ENCODE measurements around the gene ZHX3.

The ZHX3 gene

GRCh38 chr20:41221614-41222218, 95.8 kb downstream of the ZHX3 start:
- no peak for DNase-seq

- no peak for DNase-seq
Observed at GRCh38 chr20:41219824-41220223, 97.7 kb downstream of the ZHX3 start.

GRCh38 chr20:41218466-41218865, 99.1 kb downstream of the ZHX3 start:
- no peak for DNase-seq

DNA sequence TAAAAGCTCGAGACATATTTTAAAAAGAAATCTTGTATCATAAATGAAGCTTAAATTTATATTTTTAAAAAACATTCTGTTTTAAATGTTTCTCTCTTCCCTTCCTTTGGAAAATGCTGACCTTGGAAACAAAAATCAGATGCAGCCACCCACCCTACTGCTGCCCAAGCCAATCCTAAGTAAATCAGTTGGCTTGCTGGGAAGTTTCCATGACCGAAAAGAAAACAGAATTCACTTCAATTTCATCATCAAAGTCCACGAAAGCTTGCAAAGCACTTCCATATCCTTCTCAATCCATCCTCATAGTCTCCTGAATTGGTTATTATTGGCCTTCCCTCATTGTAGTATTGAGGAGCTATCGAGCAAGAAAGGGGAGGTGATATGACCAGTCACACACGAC, 100.1 kb downstream of the ZHX3 start:
- no peak for DNase-seq

DNA sequence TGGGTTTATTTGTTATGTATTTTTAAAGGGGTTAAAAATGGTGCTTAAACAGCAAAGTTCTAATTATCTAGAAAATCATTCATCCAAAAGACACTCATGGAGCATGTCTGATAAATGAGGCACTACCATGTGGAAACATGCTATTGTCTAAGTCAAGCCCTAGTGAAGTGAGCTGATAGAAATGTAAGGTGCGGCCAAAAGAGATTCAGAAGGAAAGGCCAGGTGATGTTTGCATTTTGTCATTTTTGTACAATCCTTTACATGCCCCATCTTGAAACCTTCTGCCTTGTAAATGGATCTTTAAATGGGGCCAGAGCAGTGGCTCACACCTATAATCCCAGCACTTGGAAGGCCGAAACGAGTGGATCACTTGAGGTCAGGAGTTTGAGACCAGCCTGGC, 102.9 kb downstream of the ZHX3 start:
- DNase-seq, result no peak

GRCh38 chr20:41214202-41214601, 103.3 kb downstream of the ZHX3 start:
- no peak for DNase-seq

DNA sequence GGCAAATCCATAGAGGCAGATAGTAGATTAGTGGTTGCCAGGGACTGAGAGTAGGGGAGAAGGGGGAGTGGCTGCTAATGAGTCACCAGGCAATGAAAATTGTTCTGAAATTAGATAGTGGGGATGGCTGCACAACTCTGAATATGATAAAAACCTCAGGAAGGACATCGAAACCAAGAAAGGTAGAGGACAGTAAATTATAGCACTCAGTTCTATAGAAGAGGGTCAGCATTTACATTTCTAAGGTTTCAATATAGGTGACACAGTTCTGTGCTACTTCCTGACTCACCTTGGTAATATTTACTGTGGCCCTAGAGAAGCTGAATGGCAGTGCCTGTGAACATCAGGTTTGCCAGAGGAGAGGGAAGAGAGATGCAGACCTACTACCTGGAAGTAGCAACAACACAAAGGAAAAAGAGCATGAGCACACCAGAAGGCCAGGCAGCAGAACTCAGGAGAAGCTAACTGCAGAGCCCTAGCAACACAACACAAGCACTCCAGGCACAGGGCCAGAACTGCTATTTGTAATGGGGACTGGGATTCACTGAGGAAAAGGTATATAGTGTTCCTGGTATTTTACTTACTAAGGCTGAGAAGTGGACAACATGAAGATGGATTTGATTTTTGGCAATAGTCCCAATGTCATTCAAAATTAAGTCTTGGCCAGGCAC, 104.2 kb downstream of the ZHX3 start:
- no peak for DNase-seq

GRCh38 chr20:41205313-41205712, 112.2 kb downstream of the ZHX3 start:
- DNase-seq, result no peak

DNA sequence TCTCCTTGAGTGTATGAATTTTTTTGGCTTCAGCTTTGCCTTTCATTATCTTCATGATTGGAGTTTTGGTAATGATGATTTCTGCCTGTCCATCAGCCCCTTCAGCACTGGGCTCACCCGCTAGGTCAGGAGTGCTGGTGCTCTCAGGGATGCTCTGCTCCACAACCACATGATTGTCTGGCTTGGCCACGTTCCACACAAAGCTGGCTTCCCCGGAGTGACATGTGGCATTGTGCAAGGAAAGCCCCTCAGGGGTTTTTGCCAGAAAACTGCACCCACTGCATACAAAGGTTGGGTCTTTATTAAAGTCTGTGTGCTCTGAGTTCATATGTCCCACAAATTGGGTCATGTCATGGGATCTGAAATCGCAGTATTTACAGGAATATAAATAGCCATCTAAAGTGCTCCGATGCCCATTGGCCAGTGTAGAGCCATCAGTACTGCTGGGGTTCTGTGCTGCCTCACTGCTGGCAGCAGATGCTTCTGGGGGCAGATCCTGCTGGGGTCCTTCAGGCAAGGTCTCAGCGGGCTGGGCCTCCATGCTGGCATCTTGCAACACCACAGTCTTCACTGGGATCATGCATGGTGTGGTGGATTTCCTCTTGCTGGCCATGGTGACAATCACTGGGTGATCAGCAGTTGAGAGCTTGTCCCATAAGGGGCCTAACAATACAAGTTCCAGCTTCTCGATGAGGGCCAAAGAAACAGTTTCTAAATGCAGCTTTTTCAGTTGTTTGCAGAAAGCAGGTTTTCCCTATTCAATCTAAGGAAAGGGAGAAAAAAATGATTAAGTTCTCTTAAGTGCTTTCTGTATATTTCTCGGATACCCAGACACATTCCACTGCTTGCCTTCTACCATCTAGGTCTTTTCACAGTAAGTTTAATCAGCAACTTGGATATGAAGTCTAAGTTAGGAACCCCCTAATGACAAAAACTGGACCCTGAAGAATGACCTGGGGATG, 112.9 kb downstream of the ZHX3 start:
- no peak for DNase-seq

DNA sequence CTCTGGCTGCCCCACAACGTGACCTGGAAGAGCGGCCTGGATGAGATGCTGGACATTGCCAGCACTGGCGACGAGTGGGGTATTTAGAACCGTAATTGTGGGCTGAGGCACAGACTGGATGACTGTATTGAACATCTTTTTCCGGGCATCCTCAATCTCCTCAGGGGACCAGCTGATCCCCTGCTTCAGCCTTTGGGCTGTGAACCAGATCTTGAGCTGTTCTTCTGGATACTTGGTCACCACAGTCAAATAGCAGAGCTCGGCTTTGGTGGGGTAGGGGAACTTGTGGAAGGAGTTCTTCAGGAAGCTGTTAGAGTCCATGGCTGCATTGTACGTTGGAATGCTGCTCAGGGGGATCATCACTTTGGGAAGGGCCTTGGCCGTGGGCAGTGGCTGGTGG, 113.9 kb downstream of the ZHX3 start:
- no peak for DNase-seq

DNA sequence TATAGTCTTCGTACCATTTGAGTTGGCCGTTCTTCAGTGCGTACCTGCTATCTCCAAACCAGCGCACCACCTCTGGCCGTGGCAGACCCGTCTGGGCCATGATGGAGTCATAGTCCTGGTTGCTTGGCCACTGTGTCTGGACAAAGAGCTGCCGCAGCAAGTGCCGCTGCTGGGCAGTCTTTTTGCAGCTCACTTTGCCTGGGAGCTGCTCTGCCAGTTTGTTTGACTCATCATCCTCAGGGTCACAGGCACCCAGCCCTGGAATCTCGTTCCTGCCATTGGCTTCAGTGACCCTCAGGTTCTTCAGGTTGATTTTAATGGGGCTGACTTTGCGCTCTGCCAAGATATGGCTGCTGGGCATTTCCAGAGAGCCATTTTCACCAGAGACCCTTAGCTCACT, 115.1 kb downstream of the ZHX3 start:
- no peak for DNase-seq

DNA sequence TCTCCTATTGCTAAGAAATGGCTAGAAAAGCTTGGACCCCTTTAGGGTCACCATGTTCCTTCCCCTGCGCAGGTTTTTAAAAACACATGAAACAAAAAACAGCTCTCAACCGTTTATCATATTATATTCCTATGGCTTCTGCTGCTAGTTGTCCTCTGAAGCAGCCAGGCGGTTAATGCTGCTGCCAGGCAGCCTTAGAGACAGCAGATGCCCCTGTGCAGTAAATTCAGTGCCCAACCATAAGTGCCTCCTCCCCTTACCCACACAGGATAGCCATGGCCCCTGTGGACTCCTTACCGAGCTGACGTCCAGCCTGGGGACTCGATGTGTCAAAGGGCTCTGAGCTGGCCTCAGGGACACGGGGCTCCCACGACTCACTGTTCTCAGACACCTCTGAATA, 115.8 kb downstream of the ZHX3 start:
- no peak for DNase-seq

DNA sequence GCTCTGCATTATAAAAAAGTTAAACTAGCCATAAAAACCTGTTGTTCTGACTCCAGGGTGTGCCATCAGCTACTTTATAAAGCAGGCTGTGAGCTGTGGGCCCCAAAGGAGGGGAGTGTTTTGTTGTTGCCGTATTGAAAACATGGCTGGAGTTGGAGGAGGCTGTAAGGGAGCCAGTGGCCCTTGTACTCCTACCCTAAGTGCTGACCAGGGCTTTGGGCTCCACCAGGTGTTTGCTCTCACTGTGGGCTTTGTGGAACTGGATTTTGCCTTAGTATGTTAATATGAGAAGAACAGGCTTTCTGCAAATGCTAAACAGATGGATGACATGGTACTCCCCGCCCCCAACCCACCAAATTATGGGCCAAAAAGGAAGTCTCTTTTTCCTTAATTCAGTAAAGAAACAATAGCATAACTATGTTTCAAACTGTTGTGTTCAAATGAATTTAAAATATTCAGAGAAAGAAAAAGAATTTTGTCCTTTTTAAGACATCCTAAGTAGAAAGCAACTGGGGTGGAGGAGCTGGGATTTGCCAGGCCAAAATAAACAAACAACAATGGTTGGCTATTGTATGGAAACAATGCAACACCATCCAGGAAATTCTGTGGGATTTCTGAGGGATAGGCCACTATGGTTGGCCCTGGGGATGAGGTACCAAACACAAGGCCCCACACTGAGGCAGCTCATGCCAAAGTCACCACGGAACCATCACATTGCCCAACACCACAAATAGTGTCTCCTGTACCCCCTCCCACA, 116.9 kb downstream of the ZHX3 start:
- no peak for DNase-seq

GRCh38 chr20:41198443-41198842, 119.1 kb downstream of the ZHX3 start:
- no peak for DNase-seq

DNA sequence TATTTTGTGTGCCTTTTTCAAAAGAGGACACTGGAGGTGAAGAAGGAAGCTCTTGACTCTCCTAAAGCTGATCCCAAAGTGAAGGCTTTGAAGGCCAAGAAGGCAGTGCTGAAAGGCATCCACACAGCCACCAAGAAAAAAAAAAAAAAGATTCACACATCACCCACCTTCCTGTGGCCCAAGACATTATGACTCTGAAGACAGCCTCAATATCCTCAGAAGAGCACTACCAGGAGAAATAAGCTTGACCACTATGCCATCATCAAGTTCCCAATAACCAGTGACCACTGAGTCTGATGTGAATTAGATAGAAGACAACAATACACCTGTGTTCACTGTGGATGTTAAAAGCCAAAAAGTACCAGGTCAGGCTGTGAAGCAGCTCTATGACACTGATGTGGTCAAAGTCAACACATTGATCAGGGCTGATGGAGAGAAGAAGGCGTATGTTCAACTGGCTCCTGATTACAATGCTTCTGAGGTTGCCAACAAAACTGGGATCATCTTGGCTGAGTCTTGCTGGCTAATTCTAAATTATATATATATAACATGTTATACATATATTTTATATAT, 120.8 kb downstream of the ZHX3 start:
- no peak for DNase-seq

GRCh38 chr20:41192575-41192974, 125.0 kb downstream of the ZHX3 start:
- DNase-seq, result no peak

DNA sequence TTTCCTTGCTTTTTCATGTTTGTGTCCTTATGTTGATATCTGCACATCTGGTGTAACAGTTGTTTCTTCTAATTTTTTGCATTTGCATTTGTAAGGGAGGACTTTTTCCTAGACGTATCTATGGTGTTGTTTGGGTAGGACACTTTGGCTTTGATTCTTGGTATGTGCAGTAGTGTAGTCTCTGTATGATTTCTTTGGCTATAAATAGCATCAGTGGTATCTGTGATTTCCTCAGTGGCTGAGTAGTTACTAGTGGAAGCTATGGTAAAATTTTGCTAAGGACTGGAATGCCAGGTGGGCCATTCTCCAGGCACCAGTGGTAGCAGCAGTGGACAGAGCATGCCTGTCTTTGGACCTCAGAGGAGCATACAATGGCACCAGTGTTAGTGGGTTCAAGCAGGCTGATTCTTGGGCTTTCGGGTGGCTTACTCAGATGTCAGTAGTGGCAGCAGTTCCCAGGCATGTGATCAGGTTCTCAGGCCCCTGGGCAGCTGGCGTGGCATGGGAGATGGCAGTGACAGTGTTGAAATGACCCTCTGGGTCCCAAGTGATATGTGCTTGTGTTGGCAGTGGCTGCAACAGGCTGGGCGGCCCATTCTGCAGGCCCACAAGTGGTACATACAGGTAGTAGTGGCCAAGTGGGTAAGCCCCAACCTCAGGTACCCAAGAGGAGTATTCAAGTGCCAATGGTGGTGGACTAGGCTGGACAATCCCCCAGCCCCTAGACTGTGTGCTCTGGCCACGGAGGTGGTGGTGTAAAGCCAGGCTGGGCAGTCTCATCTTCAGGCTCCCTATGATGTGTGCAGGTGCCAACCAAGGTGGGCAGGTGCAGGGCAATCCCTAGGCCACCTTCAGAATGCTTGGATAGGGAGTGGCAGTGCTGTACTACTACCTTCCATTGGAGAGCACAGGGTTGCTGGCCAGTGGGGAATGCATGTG, 125.7 kb downstream of the ZHX3 start:
- DNase-seq, result no peak

DNA sequence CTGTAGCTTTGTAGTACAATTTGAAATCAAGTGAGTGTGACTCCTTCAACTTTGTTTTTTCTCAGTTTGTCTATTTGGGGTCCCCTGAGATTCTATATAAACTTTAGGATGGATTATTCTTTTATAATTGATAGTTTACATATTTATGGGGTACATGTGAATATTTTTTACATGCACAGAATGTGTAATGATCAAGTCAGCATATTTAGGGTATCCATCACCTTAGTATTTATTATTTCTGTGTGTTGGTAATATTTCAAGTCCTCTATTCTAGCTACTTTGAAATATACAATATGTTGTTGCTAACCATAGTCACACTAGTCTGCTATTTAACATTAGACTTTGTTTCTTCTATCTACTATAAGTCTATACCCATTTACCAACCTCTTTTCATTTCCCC, 129.9 kb downstream of the ZHX3 start:
- DNase-seq, result no peak

- no peak for DNase-seq
Observed at GRCh38 chr20:41185013-41185757, 132.3 kb downstream of the ZHX3 start.

DNA sequence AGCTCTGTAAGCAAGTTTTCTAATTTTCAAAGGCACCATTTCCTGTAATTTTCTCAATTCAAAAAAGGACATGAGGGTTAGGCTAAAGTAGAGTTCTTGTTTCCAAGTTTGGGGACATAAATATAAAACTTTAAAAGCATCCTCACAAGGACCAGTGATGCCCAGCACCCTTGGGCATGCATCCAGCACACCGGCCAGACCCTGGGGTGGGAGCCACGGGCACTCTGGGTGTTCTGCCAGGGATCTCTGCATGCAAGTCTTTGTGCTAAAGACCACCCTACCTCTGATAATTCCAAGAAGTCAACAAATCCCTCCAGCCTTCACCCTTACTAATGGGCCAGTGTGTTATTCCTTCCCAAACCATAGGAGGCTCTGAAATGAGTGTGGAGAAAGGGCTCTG, 133.7 kb downstream of the ZHX3 start:
- DNase-seq, result no peak

DNA sequence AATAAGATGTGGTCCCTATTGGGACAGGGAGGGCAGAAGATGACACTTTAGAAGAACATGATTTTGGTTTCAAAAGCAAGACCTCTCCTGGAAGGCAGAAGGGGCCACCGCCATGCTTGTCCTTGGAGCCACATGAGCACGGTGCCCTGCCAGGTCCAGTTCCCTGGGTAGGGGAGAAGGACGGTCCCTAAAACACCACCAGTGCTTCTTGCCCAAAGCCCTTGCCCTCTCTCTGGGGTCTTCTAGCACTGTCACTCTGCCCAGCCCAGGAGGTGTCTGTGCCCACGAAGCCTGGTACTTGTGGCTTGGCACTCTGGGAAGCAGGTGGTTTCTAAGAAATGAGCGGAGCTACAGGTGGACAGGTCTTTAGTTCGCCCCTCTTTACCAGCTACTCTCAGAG, 134.1 kb downstream of the ZHX3 start:
- DNase-seq, result no peak
